ENCODE measurements around the gene TAPT1. TPM values are rescaled to one million over a fixed set of nuclear protein-coding genes. Genes with fewer than 3 reads are reported as not detected.
A peak's percentile ranks its signal among the peaks of the same experiment; 100 is the strongest.

Gene TAPT1
- total and polyA plus RNA-seq, 8 donors: 7.3 to 27.7 (median 19.2) TPM

DNA sequence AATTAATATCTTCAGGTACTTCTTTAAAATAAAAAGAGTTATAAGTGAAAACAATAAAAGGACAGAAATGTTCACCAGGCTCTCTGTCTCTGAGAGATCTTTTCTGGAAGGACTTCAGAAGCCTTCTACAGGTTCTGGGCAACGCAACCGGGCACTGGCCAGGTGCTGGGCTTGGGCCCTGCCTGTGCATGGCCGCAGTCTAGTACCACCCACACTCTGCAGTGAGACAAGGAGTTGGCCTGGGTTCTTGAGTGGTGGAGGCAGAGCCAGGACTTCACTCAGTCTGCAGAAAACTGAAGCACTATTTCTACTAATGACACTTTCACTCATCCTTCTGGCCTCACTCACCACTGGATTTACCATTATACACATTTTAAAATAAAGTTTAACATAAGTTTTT lies 21.8 kb downstream of the TAPT1 start:
- peak in 1 of 4 donors; percentile 45 for ATAC-seq

DNA sequence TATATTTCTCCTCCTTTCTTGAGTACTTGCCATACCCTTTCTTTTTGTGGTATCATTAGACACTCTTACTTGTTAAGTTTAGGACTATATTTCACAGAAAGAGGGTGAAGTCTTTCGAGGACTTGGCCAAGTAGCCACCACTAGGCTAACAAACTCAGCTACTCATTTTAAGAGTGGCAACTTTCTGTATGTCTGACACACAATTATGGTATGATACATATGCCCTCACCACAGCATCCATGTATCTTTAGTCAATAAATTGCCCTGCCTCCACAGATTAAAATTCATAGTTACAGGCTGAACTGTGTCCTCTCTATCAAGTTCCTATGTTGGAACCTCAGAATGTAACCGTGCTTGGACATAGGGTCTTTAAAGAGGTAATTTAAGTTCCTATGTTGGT lies 23.2 kb downstream of the TAPT1 start:
- WGBS, 2 donors: 93 to 95% methylated on average over 2 of the region's 2 CpGs
- TF ChIP-seq, protein P1, sequence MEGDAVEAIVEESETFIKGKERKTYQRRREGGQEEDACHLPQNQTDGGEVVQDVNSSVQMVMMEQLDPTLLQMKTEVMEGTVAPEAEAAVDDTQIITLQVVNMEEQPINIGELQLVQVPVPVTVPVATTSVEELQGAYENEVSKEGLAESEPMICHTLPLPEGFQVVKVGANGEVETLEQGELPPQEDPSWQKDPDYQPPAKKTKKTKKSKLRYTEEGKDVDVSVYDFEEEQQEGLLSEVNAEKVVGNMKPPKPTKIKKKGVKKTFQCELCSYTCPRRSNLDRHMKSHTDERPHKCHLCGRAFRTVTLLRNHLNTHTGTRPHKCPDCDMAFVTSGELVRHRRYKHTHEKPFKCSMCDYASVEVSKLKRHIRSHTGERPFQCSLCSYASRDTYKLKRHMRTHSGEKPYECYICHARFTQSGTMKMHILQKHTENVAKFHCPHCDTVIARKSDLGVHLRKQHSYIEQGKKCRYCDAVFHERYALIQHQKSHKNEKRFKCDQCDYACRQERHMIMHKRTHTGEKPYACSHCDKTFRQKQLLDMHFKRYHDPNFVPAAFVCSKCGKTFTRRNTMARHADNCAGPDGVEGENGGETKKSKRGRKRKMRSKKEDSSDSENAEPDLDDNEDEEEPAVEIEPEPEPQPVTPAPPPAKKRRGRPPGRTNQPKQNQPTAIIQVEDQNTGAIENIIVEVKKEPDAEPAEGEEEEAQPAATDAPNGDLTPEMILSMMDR (IDR thresholded peaks at IDR 0.05): no peak
- no peak overlapping the region for H3K27ac ChIP-seq
- no peak overlapping the region for H3K4me3 ChIP-seq
- ATAC-seq (no peak), DNase-seq (no peak), FAIRE-seq (no peak)
- H3K27me3 ChIP-seq: no peaks in the 10 kb centered on the region
- peaks cover 0 to 10% (median 6%) of the 10 kb centered on the region in 3 donors for H3K4me1 ChIP-seq
- no peaks in the 10 kb centered on the region for H3K9me3 ChIP-seq
- H3K36me3 ChIP-seq: no peaks in the 10 kb centered on the region
- intact Hi-C loops (cut with DNase I): loop anchor here in 1 of 3 donors (5.0 to 10.0 kb wide), 2 partner anchors 62 to 181 kb away; no protein-coding TSS in a partner anchor

More for the DNA sequence above, 21.8 kb downstream of the TAPT1 start:
- intact Hi-C loops (cut with DNase I): loop anchor here in 1 of 3 donors (5.0 to 10.0 kb wide), 2 partner anchors 60 to 182 kb away; no protein-coding TSS in a partner anchor
- H3K9me3 ChIP-seq: no peaks in the 10 kb centered on the region
- H3K27me3 ChIP-seq: no peaks in the 10 kb centered on the region
- H3K36me3 ChIP-seq: no peaks in the 10 kb centered on the region
- WGBS, 2 donors: 58 to 74% methylated on average over 3 of the region's 3 CpGs
- peaks cover 0 to 6% (median 0%) of the 10 kb centered on the region in 3 donors for H3K4me1 ChIP-seq
- FAIRE-seq: no peak
- no peak overlapping the region for H3K4me3 ChIP-seq
- TF ChIP-seq, protein P1 (IDR thresholded peaks at IDR 0.05): no peak
- no peak for DNase-seq
- no peak overlapping the region for H3K27ac ChIP-seq

DNA sequence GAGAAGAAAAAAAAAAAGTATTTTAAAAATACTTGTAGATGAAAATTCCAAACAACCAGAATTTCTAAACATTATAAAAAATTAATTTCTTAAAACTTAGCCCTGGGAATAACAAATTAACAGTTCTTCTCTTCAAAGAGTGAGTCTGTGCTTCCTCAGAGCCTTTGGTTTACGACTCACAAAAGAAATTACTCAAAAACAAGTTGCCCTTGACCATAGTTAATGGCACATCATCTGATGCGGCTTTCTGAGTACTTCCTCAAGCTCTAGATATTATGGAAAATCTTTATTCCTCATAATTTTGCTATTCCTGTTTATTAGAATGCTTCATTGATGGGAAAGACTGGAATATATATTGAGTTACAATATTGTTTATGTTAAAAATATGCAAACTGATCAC lies 23.7 kb downstream of the TAPT1 start:
- Histone ChIP-seq H3K4me3 (no peak overlapping the region), H3K4me1 (peaks cover 0 to 14% (median 6%) of the 10 kb centered on the region in 3 donors), H3K27me3 (no peaks in the 10 kb centered on the region), H3K36me3 (no peaks in the 10 kb centered on the region), H3K27ac (no peak overlapping the region), H3K9me3 (no peaks in the 10 kb centered on the region)
- FAIRE-seq (peak; percentile 9), ATAC-seq (no peak), DNase-seq (no peak)
- WGBS, 2 donors: 67 to 74% methylated on average over 2 of the region's 2 CpGs
- intact Hi-C loops (cut with DNase I): loop anchor here in 1 of 3 donors (5.0 to 10.0 kb wide), 2 partner anchors 62 to 180 kb away; no protein-coding TSS in a partner anchor
- TF ChIP-seq, protein P1 (IDR thresholded peaks at IDR 0.05): no peak

DNA sequence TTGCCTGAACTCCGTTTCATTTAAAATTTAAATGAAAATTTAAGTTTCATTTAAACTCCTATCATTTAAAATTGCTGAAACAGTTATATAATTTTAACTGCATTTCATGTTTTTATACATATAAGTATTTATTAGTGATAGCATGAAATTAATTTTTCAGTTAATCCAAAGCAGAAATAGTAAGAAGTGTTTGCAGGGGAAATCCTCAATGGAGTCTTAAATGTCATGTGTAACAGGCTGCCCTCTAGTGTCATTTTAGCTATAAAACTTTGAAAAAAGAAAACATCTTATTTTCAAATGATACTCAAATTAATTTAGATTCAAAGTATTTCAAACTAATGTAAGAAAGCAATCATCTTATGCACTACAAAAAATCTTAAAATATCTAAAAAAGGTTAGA lies 27.2 kb downstream of the TAPT1 start:
- peak; percentile 94 for FAIRE-seq
- Histone ChIP-seq H3K36me3 (no peaks in the 10 kb centered on the region), H3K27ac (no peak overlapping the region), H3K9me3 (no peaks in the 10 kb centered on the region), H3K4me1 (peaks cover 0 to 15% (median 6%) of the 10 kb centered on the region in 3 donors), H3K27me3 (no peaks in the 10 kb centered on the region), H3K4me3 (no peak overlapping the region)
- 94 to 98% methylated on average over 1 of the region's 1 CpG for WGBS, 2 donors
- DNase-seq: no peak
- TF ChIP-seq, protein P1 (IDR thresholded peaks at IDR 0.05): peak in 1 of 4 donors; percentile 9
- ATAC-seq: peak in 2 of 4 donors; percentile 48 to 54
- intact Hi-C loops (cut with DNase I): loop anchor here in 1 of 3 donors (10.0 kb wide), 1 partner anchor 174 kb away; no protein-coding TSS in a partner anchor

All from pancreas (tissue), 10 donors.